Stimulated activated CD4-positive, alpha-beta T cell treated with anti-CD3 and anti-CD28 coated beads, TNF-alpha, amount 100 ng/mL, for 48 hours (primary cell): ENCODE data around the gene LRRC25.

ENCODE experiments used
- DNase-seq, 3 donors: peaks; one replicate each; pipeline ENCODE4 v3.0.0-alpha.2; 2020; ENCODE audit warnings: low read depth in 3 of 3

LRRC25 gene

GRCh38 chr19:18397242-18398202 is at the start of gene LRRC25:
Gene LRRC25 (minus strand): TSS chr19:18397622. CDS start chr19:18396963, 659 bp downstream.
- DNase-seq: no peak

GRCh38 chr19:18446811-18447359 is 49.5 kb upstream of the LRRC25 start:
- DNase-seq: no peak

- DNase-seq: no peak
Observed at GRCh38 chr19:18446145-18446810, 48.9 kb upstream of the LRRC25 start.

DNA sequence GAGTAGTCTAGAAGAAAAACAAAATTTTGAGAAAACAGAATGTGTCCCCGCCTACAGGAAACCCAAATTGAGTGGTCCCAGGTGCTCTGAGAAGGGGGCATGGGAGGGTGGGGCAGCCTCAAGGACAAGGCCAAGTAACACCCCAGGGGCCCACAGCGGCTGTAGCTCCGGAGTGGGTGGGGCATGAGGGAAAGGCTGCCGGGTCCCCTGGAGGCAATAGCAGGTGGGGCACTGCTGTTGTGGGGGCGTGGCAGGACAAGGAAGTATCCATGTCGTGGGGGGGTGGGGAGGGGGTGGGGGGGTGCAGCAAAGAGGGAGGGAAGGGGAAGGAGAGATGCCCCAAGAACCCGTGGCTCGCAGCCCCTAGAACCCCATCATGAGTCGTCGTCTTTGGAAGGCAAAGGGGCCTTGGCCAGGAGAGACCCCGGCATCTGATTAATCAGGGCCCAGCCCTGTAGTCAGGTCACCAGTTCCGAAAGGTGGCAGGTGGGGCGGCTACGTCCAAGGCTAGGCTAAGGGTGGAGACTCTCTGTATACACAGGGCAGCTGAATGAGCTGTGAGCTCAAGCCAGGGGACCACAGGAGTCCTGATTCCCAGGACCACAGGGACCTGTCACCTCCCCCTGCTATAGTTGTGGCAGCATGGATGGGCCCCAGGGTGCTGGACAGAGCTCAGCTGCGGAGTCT is 48.0 kb upstream of the LRRC25 start:
- no peak for DNase-seq

GRCh38 chr19:18444513-18444912 is 47.1 kb upstream of the LRRC25 start:
- DNase-seq: no peak

- no peak for DNase-seq
Observed at GRCh38 chr19:18443831-18444230, 46.4 kb upstream of the LRRC25 start.

DNA sequence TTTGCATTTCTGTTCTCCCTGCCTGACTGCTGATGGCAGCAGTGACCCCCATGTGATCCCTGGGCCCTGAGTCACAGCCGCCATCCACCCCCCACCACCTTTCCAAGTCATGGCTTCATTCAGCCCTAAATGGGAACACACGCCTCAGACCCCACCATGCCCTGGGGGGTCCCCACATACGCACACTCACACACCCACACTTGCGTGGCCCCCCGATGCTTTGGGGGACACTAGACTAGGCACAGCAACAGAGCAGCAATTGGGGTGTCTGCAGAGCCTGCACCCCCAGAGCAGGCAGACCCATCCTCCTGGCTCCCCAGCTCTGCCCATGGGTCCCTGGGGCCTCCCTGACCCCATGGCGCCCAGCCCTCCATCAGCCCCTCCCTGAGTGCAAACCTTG is 46.0 kb upstream of the LRRC25 start:
- no peak for DNase-seq

DNA sequence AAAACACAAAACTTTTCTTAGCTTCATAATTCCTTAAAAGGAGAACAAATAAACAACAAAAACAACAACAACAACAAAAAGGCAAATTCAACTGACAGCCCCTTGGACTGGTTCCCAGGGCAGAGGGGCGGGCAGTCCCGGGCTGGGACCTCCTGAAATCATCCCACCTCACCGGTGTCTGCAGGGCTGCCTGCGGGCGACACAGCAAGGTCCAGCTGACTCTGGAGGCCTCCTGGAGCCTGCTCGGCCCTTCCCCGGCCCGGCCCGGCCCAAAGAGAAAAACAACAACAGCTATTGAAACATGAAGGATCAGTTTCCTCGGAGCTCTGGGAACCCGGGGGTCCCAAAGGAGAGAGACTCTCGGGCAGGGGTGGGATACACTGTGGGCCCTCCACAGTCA is 45.5 kb upstream of the LRRC25 start:
- DNase-seq: no peak

DNA sequence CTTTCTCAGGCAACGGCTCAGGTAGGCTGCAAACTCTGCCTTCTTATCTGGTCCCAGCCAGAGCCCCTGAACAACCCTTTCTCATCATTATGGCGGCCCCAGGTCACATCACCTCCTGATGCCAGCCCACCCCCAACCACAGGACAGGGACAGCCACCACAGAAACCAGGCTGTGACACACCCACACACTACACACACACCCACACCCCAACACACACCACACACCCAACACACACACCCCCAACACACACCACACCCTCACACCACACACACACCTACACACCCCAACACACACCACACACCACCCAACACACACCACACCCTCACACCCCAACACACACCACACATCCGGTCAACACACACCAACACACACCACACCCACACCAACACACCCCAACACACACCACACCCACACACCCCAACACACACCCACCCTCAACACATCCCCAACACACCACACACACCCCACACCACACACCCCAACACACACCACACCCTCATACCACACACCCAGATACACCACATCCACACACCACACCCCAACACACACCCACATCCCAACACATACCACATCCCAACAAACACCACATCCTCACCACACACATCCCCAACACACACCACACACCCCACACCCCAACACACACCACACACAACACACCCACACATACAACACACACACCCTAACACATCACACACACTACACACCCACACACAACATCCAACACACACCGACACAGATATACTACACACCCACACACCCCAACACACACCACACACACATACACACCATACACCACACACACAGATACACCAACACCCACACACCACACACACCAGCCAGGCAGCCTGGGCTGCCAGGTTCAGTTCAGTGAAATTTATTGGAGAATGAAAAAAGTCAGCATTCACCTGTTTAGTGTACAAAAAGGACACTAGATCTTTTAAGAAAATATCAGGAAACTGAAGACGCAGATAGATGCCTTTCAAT is 44.7 kb upstream of the LRRC25 start:
- no peak for DNase-seq

- DNase-seq: no peak
Observed at GRCh38 chr19:18440936-18441803, 43.7 kb upstream of the LRRC25 start.

DNA sequence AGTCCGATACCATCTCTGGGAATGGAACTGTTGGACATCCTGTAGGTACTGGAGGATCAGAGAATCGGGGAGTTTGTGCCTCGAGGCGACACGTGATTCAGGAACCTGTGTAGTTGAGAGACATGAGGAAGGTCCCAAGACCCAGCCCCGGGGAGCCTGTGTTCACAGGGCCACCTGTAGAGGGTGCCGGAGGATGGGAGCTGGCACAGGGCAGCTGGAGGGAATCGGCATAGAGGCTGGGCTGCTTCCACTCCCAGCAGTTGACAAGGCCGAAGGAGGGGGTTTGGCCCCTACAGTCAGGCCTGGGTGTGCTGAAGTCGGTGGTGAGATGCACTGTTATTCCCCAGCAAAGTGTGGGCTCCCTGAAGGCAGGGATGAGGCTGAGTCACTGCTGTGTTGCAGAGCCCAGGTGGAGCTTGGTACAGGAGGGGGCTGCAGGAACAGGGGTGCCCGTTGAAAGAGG is 43.0 kb upstream of the LRRC25 start:
- DNase-seq: no peak

DNA sequence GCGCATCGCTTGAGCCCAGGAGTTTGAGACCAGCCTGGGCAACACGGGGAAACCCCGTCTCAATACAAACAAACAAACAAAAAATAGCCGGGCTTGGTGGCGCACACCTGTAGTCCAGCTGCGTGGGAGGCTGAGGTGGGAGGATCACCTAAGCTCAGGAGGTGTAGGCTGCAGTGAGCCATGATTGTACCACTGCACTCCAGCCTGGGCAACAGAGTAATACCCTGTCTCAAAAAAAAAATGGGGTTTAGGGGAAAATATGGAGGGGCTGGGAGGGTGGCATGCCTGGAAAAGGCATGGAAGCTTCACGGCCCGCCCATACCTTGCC is 42.5 kb upstream of the LRRC25 start:
- DNase-seq: no peak

- DNase-seq: no peak
Observed at GRCh38 chr19:18439025-18439909, 41.8 kb upstream of the LRRC25 start.

DNA sequence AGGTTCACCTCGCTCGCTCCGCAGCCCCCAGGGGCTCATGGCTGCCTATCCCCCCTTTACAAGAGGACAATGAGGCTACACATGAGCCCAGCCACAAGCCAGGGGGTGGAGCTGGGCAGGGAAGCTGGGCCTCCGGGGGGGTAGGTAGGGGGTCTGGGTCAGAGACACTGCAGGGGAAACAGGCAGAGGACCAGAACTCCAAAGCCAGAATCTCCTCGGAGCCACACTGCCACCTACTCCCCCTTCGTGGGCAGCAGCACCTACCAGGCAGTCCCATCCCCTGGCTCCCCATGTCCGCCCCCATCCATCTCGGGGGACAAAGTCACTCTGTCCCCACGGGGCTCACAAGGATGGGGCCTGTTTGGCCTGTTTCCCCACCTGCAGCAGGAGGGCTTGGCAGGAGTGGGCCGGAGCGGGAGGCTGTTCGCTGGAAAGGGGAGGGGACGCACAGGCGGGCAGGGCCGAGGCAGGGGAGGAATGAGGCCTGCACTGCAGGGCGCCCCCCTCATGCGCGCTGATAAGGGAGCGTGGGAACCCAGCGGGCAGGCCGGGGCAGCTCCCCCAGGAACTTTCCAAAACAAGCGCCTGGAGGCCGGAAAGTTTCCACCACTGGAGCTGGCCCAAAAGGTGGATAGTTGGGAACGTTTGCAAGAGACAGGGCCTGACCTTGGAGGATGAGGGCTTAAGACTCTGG is 41.1 kb upstream of the LRRC25 start:
- DNase-seq: no peak

DNA sequence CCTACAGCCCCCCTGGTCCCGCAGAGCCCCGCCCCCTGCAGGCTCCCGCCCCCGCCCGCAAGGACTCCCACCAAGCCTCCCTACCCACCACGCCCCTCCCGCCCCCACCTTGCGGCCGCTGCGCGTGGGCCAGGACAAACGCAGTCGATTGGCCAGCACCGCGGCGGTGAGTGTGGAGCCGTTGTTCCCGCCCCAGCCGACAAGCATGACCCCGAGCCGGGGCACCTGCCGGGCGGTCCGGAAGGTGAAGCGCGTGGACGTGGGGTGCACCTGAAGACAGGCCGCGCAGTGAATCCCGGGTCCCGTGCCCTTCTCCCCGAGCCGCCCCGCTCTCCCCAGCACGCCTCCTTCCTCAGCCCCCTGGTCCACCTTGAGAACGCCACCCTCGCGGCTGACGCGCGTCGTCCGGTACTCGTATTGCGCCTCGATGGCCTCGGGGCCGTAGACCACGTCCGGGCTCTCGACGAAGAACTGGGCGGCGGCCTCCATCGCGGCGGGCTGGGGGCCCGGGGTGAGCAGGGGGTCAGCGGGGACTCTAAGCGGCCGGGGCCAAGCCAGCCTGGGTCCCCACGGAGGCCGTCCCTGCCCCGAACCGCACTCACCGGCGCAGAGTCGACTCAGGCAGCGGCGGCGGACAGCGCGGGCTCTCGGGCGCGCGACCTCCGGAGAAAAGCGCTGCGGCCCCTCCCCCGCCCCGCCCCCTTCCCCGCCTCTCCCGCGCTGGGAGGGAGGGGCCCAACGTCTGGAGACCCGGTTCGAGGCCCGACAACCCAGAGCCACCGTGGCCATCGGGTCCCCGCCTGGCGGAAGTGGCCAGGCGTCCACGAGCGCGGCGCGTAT is 40.3 kb upstream of the LRRC25 start, which contains the start of gene ISYNA1:
TSS of gene ISYNA1 (minus strand) at position 643 of the 840 bp plus-strand sequence. CDS start at position 489, 154 bp downstream.
- peak in 1 of 3 donors; percentile 44 for DNase-seq

DNA sequence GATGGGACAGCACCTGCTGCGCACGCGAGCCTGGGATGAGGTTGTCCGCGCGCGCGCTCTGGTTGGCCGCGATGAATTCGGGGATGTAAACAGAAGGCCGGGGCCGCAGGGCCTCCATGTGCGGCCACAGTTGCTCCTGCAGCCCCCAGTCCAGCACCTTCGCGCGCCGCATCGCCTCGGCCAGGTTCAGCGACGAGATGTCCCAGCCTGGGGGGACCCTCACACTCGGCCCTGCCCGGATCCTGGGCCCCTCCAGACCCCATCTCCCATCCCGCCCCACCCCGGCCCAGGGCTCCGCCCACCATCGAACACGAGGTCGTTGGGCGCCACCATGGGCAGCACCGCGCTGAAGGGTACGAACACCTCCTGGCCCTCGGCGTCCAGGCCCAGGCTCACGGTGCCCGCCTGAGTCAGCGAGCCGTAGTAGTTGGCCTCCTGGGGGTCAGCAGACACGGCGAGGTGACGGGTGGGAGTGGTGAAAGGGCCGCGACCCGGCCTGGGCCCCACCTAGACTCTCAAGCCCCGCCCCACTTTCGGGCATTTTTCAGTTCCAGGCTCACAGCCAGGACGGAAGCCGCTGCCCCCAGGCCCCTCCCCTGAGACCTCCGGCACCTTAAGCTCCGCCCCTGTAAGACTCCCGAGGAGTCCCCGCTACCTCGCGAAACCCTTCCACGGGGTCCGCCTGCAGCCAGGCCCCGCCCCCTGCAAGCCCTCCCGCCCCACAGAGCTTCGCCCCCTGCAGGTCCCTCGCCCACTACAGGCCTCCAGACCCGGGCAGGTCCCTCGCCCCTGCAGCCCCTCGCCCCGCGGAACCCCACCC is 39.5 kb upstream of the LRRC25 start:
- DNase-seq: peak in 2 of 3 donors; percentile 51 to 63
